Peyer's patch (tissue), 4 donors: ENCODE results near the gene FAM110A. TPM values are rescaled to one million over a fixed set of nuclear protein-coding genes. Genes with fewer than 3 reads are reported as not detected.

ENCODE experiments used
- DNase-seq, 3 donors: peaks; one replicate each; pipeline ENCODE4 v3.0.0-alpha.2; 2017 to 2019
- H3K27ac ChIP-seq, 4 donors: fragments of 200-600 bp; sonication (generic); one replicate each; pipeline ENCODE4 v1.5.1; 2016 to 2019
- H3K27me3 ChIP-seq, 2 donors: fragments of 200-600 bp; sonication (generic); one replicate each; pipeline ENCODE4 v1.5.1; 2019
- H3K36me3 ChIP-seq, 3 donors: fragments of 200-600 bp; sonication (generic); one replicate each; pipeline ENCODE4 v1.5.1; 2016 to 2019
- H3K4me1 ChIP-seq, 4 donors: fragments of 200-600 bp; sonication (generic); one replicate each; pipeline ENCODE4 v1.5.1; 2016 to 2019
- H3K4me3 ChIP-seq, 4 donors: fragments of 200-600 bp; sonication (generic); 1 replicate in 3 of 4; 2 replicates in 1 of 4; pipeline ENCODE4 v1.5.1; 2016 to 2019; ENCODE audit warnings: mild to moderate bottlenecking in 1 of 4
- H3K9me3 ChIP-seq, 4 donors: fragments of 200-600 bp; sonication (generic); one replicate each; pipeline ENCODE4 v1.5.1; 2016 to 2019; ENCODE audit warnings: mild to moderate bottlenecking in 1 of 4
- CTCF ChIP-seq, 6 experiments: fragments of 450-650 bp in 4 of 6; fragments of 200-600 bp in 2 of 6; sonication (generic) in 1 of 6; IDR thresholded peaks; one replicate each; pipeline ENCODE4 v1.5.1; 2017 to 2019; ENCODE audit warnings: antibody characterized with exemption in 6 of 6, mild to moderate bottlenecking in 3 of 6, moderate library complexity in 1 of 6
- POLR2A ChIP-seq, 2 donors: fragments of 450-650 bp; IDR thresholded peaks; one replicate each; pipeline ENCODE4 v1.5.1; 2017; ENCODE audit warnings: antibody characterized with exemption in 2 of 2, mild to moderate bottlenecking in 2 of 2, moderate library complexity in 2 of 2
- total RNA-seq, 4 donors: library from RNA; depleted of rRNA; stranded (reverse); fragments of >200 nt; gene quantifications; one replicate each; pipeline ENCODE4 v1.1.0, GENCODE V29; 2016

FAM110A gene
- total RNA-seq, 4 donors from 2014 or later: 5.1 to 15.7 (median 12.7) TPM

DNA sequence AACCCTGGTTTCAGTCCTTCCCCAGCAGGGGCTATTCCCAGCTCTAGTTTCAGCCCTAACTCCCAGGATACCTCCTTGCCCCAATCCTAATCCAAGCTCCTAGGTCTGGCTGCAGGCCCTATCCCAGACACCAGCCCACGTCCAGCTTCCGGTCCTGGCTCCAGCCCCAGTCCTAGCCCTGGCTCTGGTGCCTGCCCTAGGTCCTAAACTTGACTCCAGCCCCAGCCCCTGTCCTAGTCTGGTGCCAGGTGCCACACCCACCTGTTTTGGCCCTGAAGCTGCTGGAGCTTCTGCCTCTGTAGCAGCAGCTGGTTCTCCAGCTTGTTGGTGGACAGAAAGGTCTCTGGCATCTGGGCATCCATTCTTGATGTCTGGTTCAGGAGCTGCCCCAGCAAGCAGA, 54.5 kb downstream of the FAM110A start:
- H3K4me1 ChIP-seq: peaks cover 0 to 4% (median 0%) of the 10 kb centered on the region in 4 donors
- no peak overlapping the region for H3K4me3 ChIP-seq
- DNase-seq: no peak
- no peaks in the 10 kb centered on the region for H3K9me3 ChIP-seq
- no peaks in the 10 kb centered on the region for H3K36me3 ChIP-seq
- no peaks in the 10 kb centered on the region for H3K27me3 ChIP-seq
- TF ChIP-seq POLR2A (IDR thresholded peaks at IDR 0.05) (no peak), CTCF (IDR thresholded peaks at IDR 0.05) (no peak)
- H3K27ac ChIP-seq: no peak overlapping the region

DNA sequence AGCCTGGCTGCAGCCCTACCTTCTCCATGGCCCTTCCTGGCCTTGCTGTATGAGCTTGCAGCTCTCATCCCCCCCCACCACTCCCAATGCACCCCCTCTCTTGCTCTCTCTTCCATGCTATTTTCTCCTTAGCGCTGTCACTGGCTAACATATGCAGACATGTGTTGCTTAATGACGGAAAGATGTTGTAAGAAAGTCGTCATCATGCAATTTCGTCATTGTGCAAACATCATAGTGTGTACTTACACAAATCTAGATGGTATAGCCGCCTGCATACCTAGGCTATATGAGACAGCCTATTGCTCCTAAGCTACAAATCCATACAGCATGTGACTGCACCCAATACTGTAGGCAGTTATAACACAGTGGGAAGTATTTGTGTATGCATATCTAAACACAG, 55.6 kb downstream of the FAM110A start:
- no peaks in the 10 kb centered on the region for H3K36me3 ChIP-seq
- no peak overlapping the region for H3K27ac ChIP-seq
- TF ChIP-seq POLR2A (IDR thresholded peaks at IDR 0.05) (no peak), CTCF (IDR thresholded peaks at IDR 0.05) (no peak)
- no peak overlapping the region for H3K4me3 ChIP-seq
- DNase-seq: no peak
- no peaks in the 10 kb centered on the region for H3K27me3 ChIP-seq
- H3K9me3 ChIP-seq: no peaks in the 10 kb centered on the region
- peaks cover 0 to 4% (median 0%) of the 10 kb centered on the region in 4 donors for H3K4me1 ChIP-seq

- Histone ChIP-seq H3K4me3 (no peak overlapping the region), H3K27me3 (no peaks in the 10 kb centered on the region), H3K4me1 (peaks cover 0 to 3% (median 0%) of the 10 kb centered on the region in 4 donors), H3K36me3 (no peaks in the 10 kb centered on the region), H3K27ac (no peak overlapping the region), H3K9me3 (no peaks in the 10 kb centered on the region)
- DNase-seq: no peak
- TF ChIP-seq POLR2A (IDR thresholded peaks at IDR 0.05) (no peak), CTCF (IDR thresholded peaks at IDR 0.05) (no peak)
Measured at GRCh38 chr20:889932-890463, 56.5 kb downstream of the FAM110A start.

DNA sequence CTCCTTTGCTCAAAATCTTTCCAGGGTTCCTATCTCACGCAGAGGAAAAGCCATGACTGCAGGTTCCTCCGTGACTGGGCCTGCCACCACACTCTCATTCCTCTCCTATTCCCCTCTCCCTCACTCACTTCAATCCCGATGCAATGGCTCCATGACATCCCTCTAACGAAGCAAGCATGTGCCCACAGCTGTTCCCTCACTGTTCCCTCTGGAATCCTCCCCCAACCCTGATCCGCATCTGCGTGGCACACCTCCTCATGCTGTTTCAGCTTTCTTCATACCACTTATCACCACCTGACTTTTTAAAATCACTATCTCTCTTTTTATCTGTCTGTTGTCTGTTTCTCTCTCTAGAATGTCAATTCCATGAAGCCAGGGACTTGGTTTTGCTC, 57.1 kb downstream of the FAM110A start:
- H3K27me3 ChIP-seq: no peaks in the 10 kb centered on the region
- H3K9me3 ChIP-seq: no peaks in the 10 kb centered on the region
- no peak for TF ChIP-seq POLR2A (IDR thresholded peaks at IDR 0.05)
- no peak for TF ChIP-seq CTCF (IDR thresholded peaks at IDR 0.05)
- no peak overlapping the region for H3K4me3 ChIP-seq
- no peak overlapping the region for H3K27ac ChIP-seq
- no peaks in the 10 kb centered on the region for H3K4me1 ChIP-seq
- DNase-seq: no peak
- no peaks in the 10 kb centered on the region for H3K36me3 ChIP-seq

DNA sequence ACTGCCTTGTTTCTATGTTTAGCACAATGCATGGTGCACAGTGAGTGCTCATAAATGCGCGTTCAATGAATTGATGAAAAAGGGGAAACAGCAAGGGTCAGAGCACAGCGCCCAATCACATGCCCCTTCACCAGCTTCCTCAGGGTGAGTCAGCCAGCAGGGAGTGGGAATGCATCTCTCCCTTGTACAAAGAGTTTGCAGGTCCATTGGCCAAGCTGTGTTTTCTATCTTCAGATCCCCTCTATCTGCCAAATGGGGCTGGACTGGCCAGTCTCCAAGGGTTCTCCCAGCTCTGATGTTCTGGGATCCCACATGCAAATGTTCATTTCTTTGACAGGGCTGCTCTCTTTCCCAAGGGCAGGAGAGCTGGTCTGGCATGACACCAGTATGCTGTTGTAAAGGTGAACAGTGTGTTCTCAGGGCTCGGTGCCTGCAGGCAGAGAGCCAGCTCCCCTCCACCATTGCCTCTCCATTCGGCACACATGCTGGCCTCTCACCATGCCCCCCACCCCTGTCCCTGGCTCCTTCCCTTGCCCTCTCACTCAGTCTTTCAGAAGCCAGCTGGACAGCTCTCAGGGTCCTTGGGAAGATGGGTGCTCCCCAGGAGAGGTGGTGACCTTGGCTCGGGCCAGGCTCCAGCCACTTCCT, 57.7 kb downstream of the FAM110A start:
- Histone ChIP-seq H3K4me3 (no peak overlapping the region), H3K9me3 (no peaks in the 10 kb centered on the region), H3K36me3 (no peaks in the 10 kb centered on the region), H3K4me1 (no peaks in the 10 kb centered on the region), H3K27me3 (no peaks in the 10 kb centered on the region), H3K27ac (no peak overlapping the region)
- DNase-seq: no peak
- TF ChIP-seq CTCF (IDR thresholded peaks at IDR 0.05) (no peak), POLR2A (IDR thresholded peaks at IDR 0.05) (no peak)
